ENCODE results near the gene SMARCD1. TPM values are rescaled to one million over a fixed set of nuclear protein-coding genes. Genes with fewer than 3 reads are reported as not detected.

The SMARCD1 gene
- total and polyA plus RNA-seq, 9 of the 15 experiments (the other 6 are each of a cell fraction or from before 2014, with no cell fraction given), result 0.86 to 91.7 (median 48.0) TPM

DNA sequence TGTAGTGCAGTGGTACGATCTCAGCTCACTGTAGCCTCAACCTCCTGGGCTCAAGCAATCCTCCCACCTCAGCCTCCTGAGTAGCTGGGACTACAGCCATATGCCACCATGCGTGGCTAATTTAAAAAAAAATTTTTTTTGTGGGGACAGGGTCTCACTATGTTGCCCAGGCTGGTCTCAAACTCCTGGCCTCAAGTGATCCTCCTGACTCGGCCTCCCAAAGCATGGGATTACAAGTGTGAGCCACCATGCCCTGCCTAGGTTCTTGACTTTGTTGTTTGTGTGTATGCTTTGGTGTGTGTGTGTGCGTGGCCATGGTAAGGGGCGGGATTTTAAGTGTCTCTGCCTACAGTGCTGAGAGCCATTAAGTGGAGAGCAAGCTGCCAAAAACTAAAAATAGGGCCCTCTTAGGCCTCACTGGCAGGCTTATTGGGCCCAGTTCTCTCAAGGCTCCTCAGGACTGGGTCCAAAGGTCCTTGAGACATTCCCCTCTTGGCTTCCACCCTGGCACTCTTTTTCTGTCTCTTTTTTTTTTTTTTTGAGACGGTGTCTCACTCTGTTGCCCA lies 32.0 kb downstream of the SMARCD1 start:
- no TSS peak for BruUV-seq (replicated peaks)
- H4K20me1 ChIP-seq (replicated peaks; ENCODE audit: control insufficient read depth, insufficient read depth, low read length), result peaks cover 3% of the 10 kb centered on the region; the same call in 1 of the 2 replicates

DNA sequence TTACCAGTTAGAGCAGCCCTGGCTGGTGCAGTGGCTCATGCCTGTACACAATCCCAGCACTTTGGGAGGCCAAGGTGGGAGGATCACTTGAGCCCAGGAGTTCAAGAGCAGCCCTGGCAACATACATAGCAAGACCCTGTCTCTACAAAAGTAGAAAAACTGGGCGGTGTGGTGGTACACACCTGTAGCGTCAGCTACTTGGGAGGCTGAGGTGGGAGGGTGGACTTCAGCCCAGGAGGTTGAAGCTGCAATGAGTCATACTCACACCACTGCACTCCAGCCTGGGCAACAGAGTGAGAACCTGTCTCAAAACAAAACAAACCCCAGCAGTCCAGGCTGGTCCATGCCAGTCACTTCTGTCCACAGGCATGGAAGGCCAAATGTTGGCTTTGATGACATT lies 34.2 kb downstream of the SMARCD1 start:
- Histone ChIP-seq H3K9ac (ENCODE audit: insufficient read depth in 1 of 2, low read depth in 2 of 2, low read length in 2 of 2) (no peak overlapping the region), H3K4me1 (replicated peaks in 1 of 2; ENCODE audit: control insufficient read depth in 2 of 2, insufficient read depth in 2 of 2, low read length in 2 of 2) (peaks cover 0 to 2% of the 10 kb centered on the region in 2 experiments; a peak in 1 of 5 replicates), H2AFZ (ENCODE audit: low read depth, low read length) (no peak overlapping the region), H3K27me3 (ENCODE audit: control insufficient read depth in 2 of 2, insufficient read depth in 2 of 2, low read length in 2 of 2) (no peaks in the 10 kb centered on the region), H3K4me3 (no peak overlapping the region), H3K79me2 (ENCODE audit: control insufficient read depth, insufficient read depth, low read length) (peaks cover 20% of the 10 kb centered on the region), H3K27ac (ENCODE audit: extremely low read depth, low read depth, low read length) (no peak overlapping the region), H3K9me1 (ENCODE audit: control insufficient read depth, insufficient read depth, low read length) (no peaks in the 10 kb centered on the region), H3K9me3 (replicated peaks; ENCODE audit: control insufficient read depth, insufficient read depth, low read depth, low read length) (no peaks in the 10 kb centered on the region; the same call in 1 of the 2 replicates), H3K4me2 (ENCODE audit: insufficient read depth, low read length) (no peak overlapping the region), H3K36me3 (ENCODE audit: control insufficient read depth, insufficient read depth, low read length) (peaks cover 49% of the 10 kb centered on the region; the same call in 2 of the 3 replicates), H4K20me1 (replicated peaks; ENCODE audit: control insufficient read depth, insufficient read depth, low read length) (no peaks in the 10 kb centered on the region)
- intact Hi-C loops (cut with micrococcal nuclease), result no loop called here
- POLR2A ChIA-PET, result no interaction called here
- in situ Hi-C loops (cut with MboI), result no loop called here
- peak; percentile 61 for FAIRE-seq
- WGBS (ENCODE audit: insufficient coverage, low coverage, missing lambda C conversion rate), result 100% methylated on average over 2 of the region's 2 CpGs
- ATAC-seq, result no peak
- no TSS peak for BruUV-seq (replicated peaks)
- DNase-seq (ENCODE audit: extremely low read depth in 1 of 4, low spot score in 3 of 4), result no peak
- CTCF ChIA-PET (ENCODE audit: low intra/inter-chr PET ratio), result no interaction called here
- TF ChIP-seq, protein P1, sequence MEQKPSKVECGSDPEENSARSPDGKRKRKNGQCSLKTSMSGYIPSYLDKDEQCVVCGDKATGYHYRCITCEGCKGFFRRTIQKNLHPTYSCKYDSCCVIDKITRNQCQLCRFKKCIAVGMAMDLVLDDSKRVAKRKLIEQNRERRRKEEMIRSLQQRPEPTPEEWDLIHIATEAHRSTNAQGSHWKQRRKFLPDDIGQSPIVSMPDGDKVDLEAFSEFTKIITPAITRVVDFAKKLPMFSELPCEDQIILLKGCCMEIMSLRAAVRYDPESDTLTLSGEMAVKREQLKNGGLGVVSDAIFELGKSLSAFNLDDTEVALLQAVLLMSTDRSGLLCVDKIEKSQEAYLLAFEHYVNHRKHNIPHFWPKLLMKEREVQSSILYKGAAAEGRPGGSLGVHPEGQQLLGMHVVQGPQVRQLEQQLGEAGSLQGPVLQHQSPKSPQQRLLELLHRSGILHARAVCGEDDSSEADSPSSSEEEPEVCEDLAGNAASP (IDR thresholded peaks at IDR 0.05), result no peak
- TF ChIP-seq KLF16 (IDR thresholded peaks at IDR 0.05) (no peak), U2AF2 (optimal IDR thresholded peaks at IDR 0.05; ENCODE audit: low read depth, low read length) (no peak), C11orf30 (IDR thresholded peaks at IDR 0.05; ENCODE audit: low read depth) (no peak)
- TF ChIP-seq, protein P2, sequence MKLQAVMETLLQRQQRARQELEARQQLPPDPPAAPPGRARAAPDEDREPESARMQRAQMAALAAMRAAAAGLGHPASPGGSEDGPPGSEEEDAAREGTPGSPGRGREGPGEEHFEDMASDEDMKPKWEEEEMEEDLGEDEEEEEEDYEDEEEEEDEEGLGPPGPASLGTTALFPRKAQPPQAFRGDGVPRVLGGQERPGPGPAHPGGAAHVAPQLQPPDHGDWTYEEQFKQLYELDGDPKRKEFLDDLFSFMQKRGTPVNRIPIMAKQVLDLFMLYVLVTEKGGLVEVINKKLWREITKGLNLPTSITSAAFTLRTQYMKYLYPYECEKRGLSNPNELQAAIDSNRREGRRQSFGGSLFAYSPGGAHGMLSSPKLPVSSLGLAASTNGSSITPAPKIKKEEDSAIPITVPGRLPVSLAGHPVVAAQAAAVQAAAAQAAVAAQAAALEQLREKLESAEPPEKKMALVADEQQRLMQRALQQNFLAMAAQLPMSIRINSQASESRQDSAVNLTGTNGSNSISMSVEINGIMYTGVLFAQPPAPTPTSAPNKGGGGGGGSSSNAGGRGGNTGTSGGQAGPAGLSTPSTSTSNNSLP (IDR thresholded peaks at IDR 0.05; ENCODE audit: borderline replicate concordance, low read depth, low read length), result no peak
- TF ChIP-seq, protein P3, sequence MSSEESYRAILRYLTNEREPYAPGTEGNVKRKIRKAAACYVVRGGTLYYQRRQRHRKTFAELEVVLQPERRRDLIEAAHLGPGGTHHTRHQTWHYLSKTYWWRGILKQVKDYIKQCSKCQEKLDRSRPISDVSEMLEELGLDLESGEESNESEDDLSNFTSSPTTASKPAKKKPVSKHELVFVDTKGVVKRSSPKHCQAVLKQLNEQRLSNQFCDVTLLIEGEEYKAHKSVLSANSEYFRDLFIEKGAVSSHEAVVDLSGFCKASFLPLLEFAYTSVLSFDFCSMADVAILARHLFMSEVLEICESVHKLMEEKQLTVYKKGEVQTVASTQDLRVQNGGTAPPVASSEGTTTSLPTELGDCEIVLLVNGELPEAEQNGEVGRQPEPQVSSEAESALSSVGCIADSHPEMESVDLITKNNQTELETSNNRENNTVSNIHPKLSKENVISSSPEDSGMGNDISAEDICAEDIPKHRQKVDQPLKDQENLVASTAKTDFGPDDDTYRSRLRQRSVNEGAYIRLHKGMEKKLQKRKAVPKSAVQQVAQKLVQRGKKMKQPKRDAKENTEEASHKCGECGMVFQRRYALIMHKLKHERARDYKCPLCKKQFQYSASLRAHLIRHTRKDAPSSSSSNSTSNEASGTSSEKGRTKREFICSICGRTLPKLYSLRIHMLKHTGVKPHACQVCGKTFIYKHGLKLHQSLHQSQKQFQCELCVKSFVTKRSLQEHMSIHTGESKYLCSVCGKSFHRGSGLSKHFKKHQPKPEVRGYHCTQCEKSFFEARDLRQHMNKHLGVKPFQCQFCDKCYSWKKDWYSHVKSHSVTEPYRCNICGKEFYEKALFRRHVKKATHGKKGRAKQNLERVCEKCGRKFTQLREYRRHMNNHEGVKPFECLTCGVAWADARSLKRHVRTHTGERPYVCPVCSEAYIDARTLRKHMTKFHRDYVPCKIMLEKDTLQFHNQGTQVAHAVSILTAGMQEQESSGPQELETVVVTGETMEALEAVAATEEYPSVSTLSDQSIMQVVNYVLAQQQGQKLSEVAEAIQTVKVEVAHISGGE (CRISPR knock-in tag; IDR thresholded peaks at IDR 0.05), result no peak

More for the DNA sequence above, 32.0 kb downstream of the SMARCD1 start:
- no peak overlapping the region for H3K9ac ChIP-seq (ENCODE audit: insufficient read depth in 1 of 2, low read depth in 2 of 2, low read length in 2 of 2)
- H3K9me1 ChIP-seq (ENCODE audit: control insufficient read depth, insufficient read depth, low read length), result no peaks in the 10 kb centered on the region
- H3K9me3 ChIP-seq (replicated peaks; ENCODE audit: control insufficient read depth, insufficient read depth, low read depth, low read length), result no peaks in the 10 kb centered on the region
- TF ChIP-seq ZNF121 (CRISPR knock-in tag; conservative IDR thresholded peaks at IDR 0.05), result peak; percentile 83
- TF ChIP-seq KHSRP (IDR thresholded peaks at IDR 0.05), result no peak
- WGBS (ENCODE audit: insufficient coverage, low coverage, missing lambda C conversion rate), result 97% methylated on average over 4 of the region's 6 CpGs
- H2AFZ ChIP-seq (ENCODE audit: low read depth, low read length), result no peak overlapping the region
- no peaks in the 10 kb centered on the region for H3K27me3 ChIP-seq (ENCODE audit: control insufficient read depth in 2 of 2, insufficient read depth in 2 of 2, low read length in 2 of 2)
- ATAC-seq (no peak), DNase-seq (ENCODE audit: extremely low read depth in 1 of 4, low spot score in 3 of 4) (no peak), FAIRE-seq (no peak)
- ChIA-PET POLR2A (interaction anchor here (0.6 to 1.3 kb wide), 3 partner anchors 9 to 167 kb away, joined by 3 to 4 read pairs (median 4); no protein-coding TSS in a partner anchor), CTCF (ENCODE audit: low intra/inter-chr PET ratio) (no interaction called here)
- in situ Hi-C loops (cut with MboI) (no loop called here), intact Hi-C loops (cut with micrococcal nuclease) (no loop called here)
- H3K36me3 ChIP-seq (ENCODE audit: control insufficient read depth, insufficient read depth, low read length), result peaks cover 43% of the 10 kb centered on the region; the same call in 2 of the 3 replicates
- peaks cover 4 to 17% of the 10 kb centered on the region in 2 experiments; a peak in 3 of 5 replicates for H3K4me1 ChIP-seq (replicated peaks in 1 of 2; ENCODE audit: control insufficient read depth in 2 of 2, insufficient read depth in 2 of 2, low read length in 2 of 2)
- H3K4me2 ChIP-seq (ENCODE audit: insufficient read depth, low read length), result no peak overlapping the region
- H3K79me2 ChIP-seq (ENCODE audit: control insufficient read depth, insufficient read depth, low read length), result peaks cover 42% of the 10 kb centered on the region
- H3K27ac ChIP-seq (ENCODE audit: extremely low read depth, low read depth, low read length), result no peak overlapping the region
- no peak overlapping the region for H3K4me3 ChIP-seq

All from K562 (cell line).